ENCODE measurements around the gene ODAD4.
"Not testable (repeated sequence)": the region's sequence is repeated elsewhere in the genome, so short reads cannot be mapped to it uniquely, and the experiment has no call there.

ODAD4 gene

DNA sequence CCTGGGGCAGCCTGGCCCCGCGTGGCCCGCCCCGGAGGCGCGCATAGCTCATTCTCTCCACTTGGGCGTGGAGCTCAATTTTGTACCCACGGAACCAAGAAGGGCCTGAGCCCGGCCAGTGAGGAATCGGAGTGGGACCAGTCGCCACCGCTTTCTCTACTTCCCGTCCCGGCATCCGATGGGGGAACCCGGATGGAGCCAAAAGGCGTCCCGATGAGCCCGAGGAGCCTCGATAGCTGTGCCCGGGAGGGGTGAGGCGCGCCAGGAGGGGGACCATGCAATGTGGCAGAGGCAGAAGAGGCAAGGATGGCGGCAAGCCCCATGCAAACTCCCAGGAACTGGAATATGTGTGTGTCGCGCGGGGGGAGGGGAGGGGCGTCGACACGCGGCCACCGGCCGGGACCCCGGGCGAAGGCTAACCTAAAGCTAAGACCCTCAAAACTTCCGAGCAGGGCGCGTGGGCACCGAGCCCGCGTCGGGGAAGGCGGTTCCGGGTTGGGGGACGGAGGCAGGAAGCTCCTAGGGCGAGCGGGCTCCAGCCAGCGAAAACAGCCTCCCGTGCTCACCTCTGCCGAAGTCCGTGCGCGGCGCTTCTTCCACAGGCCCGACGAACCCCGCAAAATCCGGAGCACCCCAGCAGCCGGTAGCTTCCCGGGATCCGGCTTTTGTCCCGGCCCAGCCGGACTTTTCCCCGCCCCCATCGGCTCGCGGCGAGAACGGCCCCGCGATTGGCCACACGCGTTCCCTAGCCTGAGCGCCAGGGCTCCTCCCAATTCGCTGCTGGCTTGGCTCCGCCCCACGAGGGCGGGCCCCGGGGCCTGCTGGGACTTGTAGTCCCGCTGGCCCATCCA, 11.9 kb upstream of the ODAD4 start, which contains the start of gene ACLY:
Gene ACLY (minus strand): TSS at position 638 of the 851 bp plus-strand sequence. CDS start 5,078 bp downstream, outside the sequence.
- no peak for TF ChIP-seq CTCF (IDR thresholded peaks at IDR 0.05)

DNA sequence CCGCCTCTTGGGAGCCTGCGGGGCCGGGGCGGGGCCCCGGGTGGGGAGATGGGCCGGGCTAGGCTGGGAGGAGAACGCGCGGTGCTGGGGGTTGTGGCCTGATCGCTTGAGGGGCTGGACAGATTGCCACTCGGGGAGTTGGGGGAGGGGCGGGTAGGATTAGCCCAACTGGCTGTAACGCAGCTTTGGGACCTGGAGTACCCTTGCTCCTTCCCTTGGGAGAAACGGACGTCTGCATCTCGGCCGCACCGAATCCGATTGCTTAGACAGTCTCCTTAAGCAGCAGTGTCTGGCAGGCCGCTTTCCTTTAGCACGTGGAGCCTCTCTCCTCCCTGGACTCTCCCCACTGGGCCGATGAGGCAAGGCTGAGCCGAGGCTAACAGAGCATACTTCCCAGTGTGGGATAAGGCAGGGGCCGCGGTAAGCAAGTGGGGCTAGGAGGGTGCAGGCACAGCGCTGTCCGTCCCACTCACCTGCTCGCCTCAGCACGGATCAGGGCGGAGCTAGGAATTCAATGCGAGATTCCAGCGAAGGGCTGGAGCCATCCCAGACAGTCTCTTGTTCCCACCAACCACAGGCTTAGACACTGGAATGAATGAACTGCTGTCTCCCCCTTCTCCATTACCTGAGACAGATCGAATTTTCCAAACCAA, 11.1 kb upstream of the ODAD4 start:
- H3K4me3 ChIP-seq: peak overlapping the region; percentile 88
- peak overlapping the region; percentile 71 to 92 for H3K27ac ChIP-seq
- TF ChIP-seq CTCF (IDR thresholded peaks at IDR 0.05): no peak
- DNase-seq (ENCODE audit: low spot score): no peak

More for the DNA sequence above, 11.9 kb upstream of the ODAD4 start, which contains the start of gene ACLY:
- peak within 1 kb of the TSS; percentile 88 for H3K4me3 ChIP-seq
- peak within 1 kb of the TSS; percentile 71 to 92 for H3K27ac ChIP-seq
- DNase-seq (ENCODE audit: low spot score): peak; percentile 98

GRCh38 chr17:41919840-41920579, 10.4 kb upstream of the ODAD4 start:
- DNase-seq (ENCODE audit: low spot score): no peak
- H3K4me3 ChIP-seq: no peak overlapping the region
- peak overlapping the region; percentile 71 to 92 for H3K27ac ChIP-seq
- TF ChIP-seq CTCF (IDR thresholded peaks at IDR 0.05): no peak

DNA sequence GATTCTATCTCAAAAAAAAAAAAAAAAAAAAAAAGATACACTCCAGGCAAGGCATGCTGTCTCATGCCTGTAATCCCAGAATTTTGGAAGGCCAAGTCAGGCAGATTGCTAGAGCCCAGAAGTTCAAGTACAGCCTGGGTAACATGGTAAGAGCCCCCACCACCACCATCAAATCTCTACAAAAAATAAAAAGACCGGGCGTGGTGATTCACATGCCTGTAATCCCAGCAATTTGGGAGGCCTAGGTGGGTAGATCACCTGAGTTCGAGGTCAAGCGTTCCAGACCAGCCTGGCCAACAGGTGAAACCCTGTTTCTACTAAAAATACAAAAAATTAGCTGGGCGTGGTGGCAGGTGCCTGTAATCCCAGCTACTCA, 9.8 kb upstream of the ODAD4 start:
- H3K4me3 ChIP-seq: no peak overlapping the region
- TF ChIP-seq CTCF (IDR thresholded peaks at IDR 0.05): no peak
- H3K27ac ChIP-seq: no peak overlapping the region
- DNase-seq (ENCODE audit: low spot score): no peak

DNA sequence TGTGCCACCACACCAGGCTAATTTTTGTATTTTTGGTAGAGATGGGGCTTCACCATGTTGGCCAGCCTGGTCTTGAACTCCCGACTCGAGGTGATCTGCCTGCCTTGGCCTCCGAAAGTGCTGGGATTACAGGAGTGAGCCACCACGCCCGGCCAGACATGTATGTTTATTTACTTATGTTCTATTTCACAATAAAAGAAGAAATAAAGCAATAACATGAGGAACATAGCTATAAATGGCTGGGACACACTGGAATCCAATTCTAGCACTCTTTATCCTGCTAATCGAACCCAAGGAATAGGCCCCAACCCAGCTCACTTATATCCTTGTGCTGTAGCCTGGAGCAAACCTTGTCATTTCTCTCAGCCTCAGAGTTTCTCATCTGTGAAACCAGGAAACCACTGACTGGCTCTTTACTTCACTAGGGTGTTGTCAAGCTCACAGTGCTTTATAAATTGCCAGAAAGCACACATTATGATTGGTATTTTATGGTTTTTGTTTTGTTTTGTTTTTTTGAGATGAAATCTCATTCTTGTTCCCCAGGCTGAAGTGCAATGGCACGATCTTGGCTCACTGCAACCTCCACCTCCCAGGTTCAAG, 4.3 kb upstream of the ODAD4 start:
- TF ChIP-seq CTCF (IDR thresholded peaks at IDR 0.05): no peak
- no peak for DNase-seq (ENCODE audit: low spot score)
- no peak overlapping the region for H3K4me3 ChIP-seq
- no peak overlapping the region for H3K27ac ChIP-seq

DNA sequence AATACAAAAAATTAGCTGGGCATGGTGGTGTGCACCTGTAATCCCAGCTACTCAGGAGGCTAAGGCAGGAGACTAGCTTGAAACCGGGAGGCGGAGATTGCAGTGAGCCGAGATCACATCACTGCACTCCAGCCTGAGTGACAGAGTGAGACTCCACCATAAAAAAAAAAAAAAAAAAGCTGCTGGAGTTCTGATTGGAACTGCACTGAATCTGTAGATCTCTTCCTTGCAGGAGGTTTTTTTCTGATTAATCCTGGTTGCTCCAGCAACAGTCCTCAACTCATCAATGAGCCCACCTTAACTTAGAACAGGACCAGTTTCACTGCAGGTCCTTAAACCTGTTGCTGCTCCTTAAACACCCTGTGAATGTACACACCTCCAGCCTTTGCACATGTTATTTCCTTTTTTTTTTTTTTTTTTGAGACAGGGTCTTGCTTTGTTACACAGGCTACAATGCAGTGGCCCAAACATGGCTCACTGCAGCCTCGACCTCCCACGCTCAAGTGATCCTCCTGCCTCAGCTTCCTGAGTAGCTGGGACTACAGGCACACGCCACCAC, 1.6 kb upstream of the ODAD4 start:
- no peak for DNase-seq (ENCODE audit: low spot score)
- H3K4me3 ChIP-seq: no peak overlapping the region
- H3K27ac ChIP-seq: no peak overlapping the region
- TF ChIP-seq CTCF (IDR thresholded peaks at IDR 0.05): no peak

GRCh38 chr17:41930833-41931156, 378 bp downstream of the ODAD4 start:
- peak overlapping the region in 1 of 2 donors; percentile 84 for H3K27ac ChIP-seq
- H3K4me3 ChIP-seq: peak overlapping the region; percentile 69
- DNase-seq (ENCODE audit: low spot score): not testable (repeated sequence)

DNA sequence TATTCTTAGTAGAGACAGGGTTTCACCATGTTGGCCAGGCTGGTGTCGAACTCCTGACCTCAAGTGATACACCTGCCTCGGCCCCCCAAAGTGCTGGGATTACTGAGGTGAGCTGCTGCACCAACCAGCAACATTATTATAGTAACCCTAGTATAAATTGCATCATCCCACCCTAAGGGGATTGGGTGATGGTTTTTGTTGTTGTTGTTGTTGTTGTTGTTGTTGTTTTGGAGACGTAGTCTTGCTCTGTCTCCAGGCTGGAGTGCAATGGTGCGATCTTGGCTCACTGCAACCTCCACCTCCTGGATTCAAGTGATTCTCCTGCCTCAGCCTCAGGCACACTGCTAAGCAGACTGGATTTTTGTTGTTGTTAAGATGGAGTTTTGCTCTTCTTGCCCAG, 1.3 kb downstream of the ODAD4 start:
- not testable (repeated sequence) for H3K27ac ChIP-seq; DNase-seq (ENCODE audit: low spot score); H3K4me3 ChIP-seq
